Stimulated activated CD4-positive, alpha-beta T cell treated with anti-CD3 and anti-CD28 coated beads, Interleukin-15, amount 100 ng/mL, for 24 hours (primary cell): ENCODE results near the gene TTLL1.

Experiments used
- DNase-seq: peaks from one replicate; pipeline ENCODE4 v3.0.0-alpha.2; 2020

Gene TTLL1

GRCh38 chr22:42991010-42991651 lies 98.1 kb downstream of the TTLL1 start:
- no peak for DNase-seq

GRCh38 chr22:42990131-42990838 lies 98.9 kb downstream of the TTLL1 start:
- DNase-seq: no peak
